IMR-90 (cell line): ENCODE measurements around the gene SUGCT.

Experiments used
- CEBPB ChIP-seq: IDR thresholded peaks from 2 replicates; pipeline ENCODE4 v1.6.1; 2012; ENCODE audit warnings: low read depth, low read length, improper control_type of control experiment
- CTCF ChIP-seq: conservative IDR thresholded peaks from 2 replicates; pipeline ENCODE4 v1.5.1; 2012; ENCODE audit warnings: mild to moderate bottlenecking, low read depth, low read length, improper control_type of control experiment
- MAFK ChIP-seq: IDR thresholded peaks from 2 replicates; pipeline ENCODE4 v1.6.1; 2012; ENCODE audit warnings: low read depth, low read length, improper control_type of control experiment
- POLR2A ChIP-seq: IDR thresholded peaks from 2 replicates; pipeline ENCODE4 v1.6.1; 2012; ENCODE audit warnings: mild to moderate bottlenecking, low read depth, low read length
- RCOR1 ChIP-seq: IDR thresholded peaks from 2 replicates; pipeline ENCODE4 v1.6.1; 2012; ENCODE audit warnings: mild to moderate bottlenecking, low read length, improper control_type of control experiment; ENCODE audit not compliant: insufficient replicate concordance
- SMC3 ChIP-seq: fragments of 150-350 bp; IDR thresholded peaks from 2 replicates; pipeline ENCODE4 v1.6.1; 2016; ENCODE audit warnings: low read depth, mild to moderate bottlenecking, antibody characterized with exemption, low read length, moderate library complexity

- TF ChIP-seq CEBPB (no peak), CTCF (no peak), MAFK (no peak), POLR2A (no peak), RCOR1 (no peak), SMC3 (no peak)
Observed at GRCh38 chr7:40310258-40310657, 175.5 kb downstream of the SUGCT start.
